ENCODE data around the gene KRTAP5-6.
"Not testable (repeated sequence)": the region's sequence is repeated elsewhere in the genome, so short reads cannot be mapped to it uniquely, and the experiment has no call there.

KRTAP5-6 gene

GRCh38 chr11:1662699-1663283, 34.2 kb upstream of the KRTAP5-6 start:
- DNase-seq = not testable (repeated sequence)

- DNase-seq = no peak
Measured at GRCh38 chr11:1665313-1665712, 31.7 kb upstream of the KRTAP5-6 start.

DNA sequence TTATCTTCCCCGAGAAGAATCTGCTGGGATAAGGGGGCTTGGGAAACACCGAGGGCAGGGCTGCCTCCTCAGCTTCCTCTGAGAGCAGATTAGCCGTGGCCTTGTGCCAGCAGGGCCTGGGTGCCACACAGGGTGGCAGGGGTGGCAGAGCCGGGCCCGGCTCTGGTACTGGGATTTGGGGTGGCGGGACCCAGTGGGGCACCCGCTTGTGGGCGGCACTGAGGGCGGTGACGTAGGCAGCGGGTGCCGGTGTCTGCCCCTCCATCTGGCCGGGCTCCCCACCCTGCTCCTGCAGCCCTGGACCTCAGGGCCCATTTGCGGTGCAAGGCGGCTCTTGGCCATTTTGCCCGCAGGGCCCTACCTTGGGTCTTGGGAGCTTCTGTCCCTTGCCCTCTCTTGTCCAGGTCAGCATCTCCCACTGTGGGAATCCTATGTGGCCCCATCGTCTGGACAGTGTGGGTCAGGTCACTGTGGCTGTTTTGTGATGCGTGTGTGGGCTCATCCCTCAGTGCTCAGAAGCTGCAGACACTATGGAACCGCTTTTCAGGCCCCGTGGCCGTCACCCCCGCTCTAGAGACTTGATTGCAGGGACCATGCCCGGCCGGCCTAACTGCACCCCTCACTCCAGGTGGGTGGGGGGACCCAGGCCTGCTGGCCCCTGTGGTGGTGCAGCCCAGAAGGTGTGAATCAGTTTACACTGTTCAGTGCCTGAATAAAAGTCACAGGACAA, 29.7 kb upstream of the KRTAP5-6 start:
- DNase-seq = no peak

DNA sequence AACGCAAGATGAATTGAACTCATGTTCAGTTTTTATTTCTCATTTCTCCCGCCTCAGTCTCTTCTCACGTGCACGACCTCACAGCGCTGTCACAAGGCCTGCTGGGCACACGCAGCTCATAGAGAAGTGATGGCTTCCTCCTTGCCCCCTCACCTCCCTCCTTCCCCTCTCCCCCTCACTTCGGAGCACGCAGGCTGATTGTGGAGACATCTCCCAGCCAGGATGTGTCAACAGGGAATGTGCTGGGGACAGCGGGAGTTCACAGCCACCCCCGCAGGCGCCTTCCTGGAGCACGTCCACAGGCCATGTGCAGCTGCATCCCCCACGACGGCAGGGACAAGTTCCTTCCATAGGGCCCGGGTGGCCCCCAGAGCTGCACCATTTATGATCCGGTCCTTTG, 29.1 kb upstream of the KRTAP5-6 start:
- no peak for DNase-seq

DNA sequence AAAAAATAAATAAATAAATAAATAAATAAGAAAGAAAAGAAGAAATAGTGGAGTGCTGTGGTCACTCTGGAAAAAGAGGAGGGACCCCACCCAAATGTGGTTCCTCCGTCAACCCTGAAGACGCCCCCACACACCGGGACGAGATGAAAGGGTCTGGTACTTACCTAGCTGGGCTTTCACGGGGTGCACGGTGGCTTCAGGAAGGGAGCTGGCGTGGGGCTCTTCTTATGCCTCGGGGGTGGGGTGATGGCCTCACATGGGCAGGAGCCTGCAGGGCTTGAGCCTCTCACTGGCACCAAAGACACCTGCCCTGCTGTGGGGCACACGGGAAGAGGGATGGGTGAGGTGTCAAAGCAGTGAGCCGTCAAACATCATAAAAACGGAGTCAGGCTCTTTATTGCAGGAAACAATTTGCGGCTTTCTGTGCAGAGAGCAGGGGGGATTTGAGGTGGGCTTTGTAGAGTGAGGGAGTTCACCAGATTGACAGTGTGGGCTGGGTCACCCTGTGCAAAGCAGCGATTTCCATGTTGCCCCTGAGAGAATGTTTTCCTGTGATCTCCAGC, 28.0 kb upstream of the KRTAP5-6 start:
- no peak for DNase-seq

- DNase-seq = no peak
Measured at GRCh38 chr11:1669546-1670218, 27.3 kb upstream of the KRTAP5-6 start.

GRCh38 chr11:1670457-1670856, 26.5 kb upstream of the KRTAP5-6 start:
- DNase-seq = not testable (repeated sequence)

GRCh38 chr11:1670905-1671371, 26.1 kb upstream of the KRTAP5-6 start:
- no peak for DNase-seq

GRCh38 chr11:1671658-1672057, 25.3 kb upstream of the KRTAP5-6 start:
- DNase-seq = no peak

DNA sequence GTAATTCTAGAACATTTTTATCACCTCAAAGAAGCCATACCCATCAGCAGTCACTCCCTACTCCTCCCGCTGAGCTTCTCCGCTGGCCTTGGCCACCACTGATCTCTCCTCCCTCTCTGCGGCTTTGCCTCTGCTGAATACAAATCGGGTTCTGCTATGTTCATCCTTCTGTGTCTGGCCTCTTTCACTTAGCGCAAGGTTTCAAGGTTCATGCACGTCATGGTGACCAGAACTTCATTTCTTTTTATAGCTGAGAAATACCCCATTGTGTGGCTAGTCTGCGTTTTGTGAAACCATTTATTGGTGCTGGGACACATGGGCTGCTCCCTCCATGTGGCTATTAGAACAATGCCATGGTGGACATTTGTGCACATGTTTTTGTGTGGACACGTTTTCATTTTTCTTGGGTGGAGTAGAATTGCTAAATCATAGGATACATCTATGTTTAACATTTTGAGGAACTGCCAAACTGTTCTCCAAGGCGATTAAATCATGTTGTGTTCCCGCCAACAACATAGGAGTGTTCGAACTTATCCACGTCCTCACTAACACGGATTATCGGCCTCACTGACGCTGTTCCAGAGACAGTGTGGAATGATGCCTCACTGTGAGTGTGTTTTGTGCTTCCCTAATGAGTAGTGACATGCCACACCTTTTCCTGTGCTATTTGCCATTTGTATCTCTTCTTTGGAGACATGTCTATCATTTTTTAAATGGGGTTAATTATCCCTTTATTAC, 24.2 kb upstream of the KRTAP5-6 start:
- no peak for DNase-seq

DNA sequence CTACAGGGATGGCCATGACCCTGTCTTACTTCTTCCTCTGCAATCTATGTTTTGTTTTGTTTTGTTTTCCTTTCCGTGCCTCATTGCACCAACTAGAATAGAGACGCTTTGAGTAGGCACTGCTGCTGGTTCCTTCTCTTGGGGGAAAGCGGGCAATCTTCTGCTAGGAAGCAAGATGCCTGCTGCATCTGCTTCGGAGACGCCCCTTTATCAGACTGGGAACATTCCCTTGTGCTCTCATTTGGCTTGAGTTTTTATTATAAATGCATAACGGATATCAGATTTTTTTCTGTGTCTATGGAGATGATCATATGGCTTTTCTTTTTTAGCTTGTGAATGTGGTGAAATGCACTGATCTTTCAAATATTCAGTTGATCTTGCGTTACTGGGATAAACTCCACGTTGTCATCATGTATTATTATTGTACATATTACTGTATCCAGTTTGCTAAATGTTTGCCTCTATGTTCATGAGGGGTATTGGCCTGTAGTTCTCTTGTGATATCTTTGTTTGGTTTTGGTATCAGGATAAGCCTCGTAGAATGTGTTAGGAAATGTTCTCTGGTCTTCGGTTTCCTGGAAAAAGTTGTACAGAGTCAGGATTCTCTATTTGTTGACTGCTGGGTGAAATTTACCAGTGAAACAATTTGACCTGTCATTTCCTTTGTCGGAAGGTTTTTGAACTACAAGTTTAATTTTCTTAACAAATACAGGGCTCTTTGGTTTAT, 23.4 kb upstream of the KRTAP5-6 start:
- no peak for DNase-seq

- no peak for DNase-seq
Measured at GRCh38 chr11:1674173-1675131, 22.5 kb upstream of the KRTAP5-6 start.

- DNase-seq = no peak
Measured at GRCh38 chr11:1675536-1676228, 21.3 kb upstream of the KRTAP5-6 start.

- no peak for DNase-seq
Measured at GRCh38 chr11:1676229-1676740, 20.7 kb upstream of the KRTAP5-6 start.

DNA sequence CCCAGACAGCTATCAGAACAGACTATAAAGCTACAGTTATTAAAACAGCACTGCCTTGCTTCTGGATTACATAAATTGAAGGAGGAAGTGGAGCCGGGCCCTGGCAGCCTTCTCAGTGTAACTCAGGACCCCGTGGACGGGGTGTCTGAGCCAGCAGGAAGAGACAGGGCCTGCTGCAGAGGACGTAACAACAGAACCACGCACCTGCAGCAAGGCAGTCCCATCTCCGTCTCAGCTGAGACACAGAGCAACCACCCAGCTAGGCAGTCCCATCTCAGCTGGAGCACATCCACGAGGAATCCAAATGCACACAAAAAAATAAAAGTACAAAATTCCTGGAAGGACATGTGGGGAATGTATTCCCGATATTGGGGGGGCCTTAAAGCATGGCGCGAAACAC, 17.1 kb upstream of the KRTAP5-6 start:
- no peak for DNase-seq

DNA sequence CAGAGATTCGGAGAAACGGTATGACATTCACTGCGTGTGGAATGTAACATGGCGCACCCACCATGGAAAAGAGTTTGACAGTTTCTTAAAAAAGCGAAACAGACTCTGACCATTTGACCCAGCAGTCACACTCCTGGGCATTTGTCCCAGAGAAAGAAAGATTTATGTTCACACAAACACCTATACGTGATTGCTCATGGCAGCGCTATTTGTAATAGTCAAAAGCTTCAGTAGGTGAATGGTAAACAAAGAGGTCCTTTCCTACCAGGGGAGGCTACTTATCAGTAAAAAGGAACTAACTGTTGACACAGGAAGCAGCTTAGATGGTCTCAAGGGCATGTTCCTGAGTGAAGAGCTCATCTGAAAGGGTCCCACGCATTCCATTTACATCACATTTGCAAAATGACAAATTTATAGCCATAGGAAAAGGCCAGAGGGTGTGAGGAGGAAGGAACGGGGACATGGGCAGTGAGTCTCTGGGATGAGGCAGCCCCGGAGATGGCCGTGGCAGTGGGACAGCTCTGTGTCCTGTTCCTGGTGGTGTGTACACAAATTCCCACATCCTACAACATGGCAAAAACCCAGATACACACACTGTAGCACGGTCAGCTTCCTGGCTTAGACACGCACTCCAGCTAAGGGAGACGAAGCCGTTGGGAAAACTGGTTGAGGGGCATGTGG, 14.6 kb upstream of the KRTAP5-6 start:
- DNase-seq = no peak

GRCh38 chr11:1683216-1683615, 13.8 kb upstream of the KRTAP5-6 start:
- DNase-seq = not testable (repeated sequence)

DNA sequence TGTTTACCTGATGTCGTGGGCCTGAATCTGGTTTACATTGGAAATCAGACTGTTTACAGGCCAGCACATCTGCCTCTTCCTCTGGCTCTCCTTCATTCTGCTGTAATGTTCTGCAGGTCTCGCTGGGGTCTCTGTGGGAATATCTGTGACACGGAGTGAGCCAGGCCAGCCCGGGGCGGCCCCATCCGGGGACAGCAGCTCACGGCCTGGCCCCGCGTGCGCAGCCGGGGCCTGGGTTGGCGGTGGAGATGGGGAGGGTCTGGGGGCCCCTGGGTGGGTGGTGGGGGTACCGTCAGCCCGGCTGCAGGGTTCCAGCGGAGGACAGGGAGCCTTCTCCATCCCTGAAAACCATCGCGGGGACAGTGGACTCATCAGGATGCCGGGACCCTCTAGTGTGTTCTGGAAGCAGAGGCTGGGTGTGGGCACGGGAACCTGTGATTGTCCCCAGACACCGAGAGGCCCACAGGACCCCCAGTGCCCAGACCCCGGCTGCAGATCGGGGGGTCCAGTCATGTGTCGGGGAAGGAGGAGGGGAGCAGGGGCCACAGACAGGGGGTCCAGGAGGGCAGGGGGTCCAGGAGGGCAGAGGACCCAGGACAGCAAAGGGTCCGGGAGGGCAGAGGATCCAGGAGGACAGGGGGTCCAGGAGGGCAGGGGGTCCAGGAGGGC, 13.0 kb upstream of the KRTAP5-6 start:
- DNase-seq = not testable (repeated sequence)

Measured in SHP77 (cell line).